Measurements from ENCODE around the gene SCARB1.

- TF ChIP-seq CTCF (IDR thresholded peaks at IDR 0.05; ENCODE audit: low read depth, low read length, poor library complexity, severe bottlenecking) (no peak), EZH2phosphoT487 (IDR thresholded peaks at IDR 0.05; ENCODE audit: borderline replicate concordance, low read length) (no peak)
Measured at GRCh38 chr12:124869059-124869665, 5.5 kb upstream of the SCARB1 start.
